Chondrocyte (in vitro differentiated cells): ENCODE measurements around the gene PRKCH. TPM values are rescaled to one million over a fixed set of nuclear protein-coding genes. Genes with fewer than 3 reads are reported as not detected.

ENCODE experiments used
- DNase-seq: peaks from one replicate; pipeline ENCODE4 v3.0.0; 2021; ENCODE audit warnings: mixed read lengths, low spot score
- H3K27ac Mint-ChIP-seq: one replicate; pipeline ENCODE4 v1.8.0; 2021; ENCODE audit warnings: mild to moderate bottlenecking, moderate library complexity, mixed read lengths; ENCODE audit not compliant: unreplicated experiment
- H3K27me3 Mint-ChIP-seq: 2 replicates; pipeline ENCODE4 v1.8.0; 2021; ENCODE audit warnings: low read depth, mixed read lengths
- H3K36me3 Mint-ChIP-seq: 2 replicates; pipeline ENCODE4 v1.8.0; 2021; ENCODE audit warnings: low read depth, mixed read lengths
- H3K4me1 Mint-ChIP-seq: 2 replicates; pipeline ENCODE4 v1.8.0; 2021; ENCODE audit warnings: low read depth, mild to moderate bottlenecking, mixed read lengths
- H3K4me3 Mint-ChIP-seq: one replicate; pipeline ENCODE4 v1.8.0; 2021; ENCODE audit warnings: mild to moderate bottlenecking, moderate library complexity, mixed read lengths; ENCODE audit not compliant: unreplicated experiment
- H3K9me3 Mint-ChIP-seq: 2 replicates; pipeline ENCODE4 v1.8.0; 2021; ENCODE audit warnings: low read depth, mixed read lengths
- total RNA-seq: library from RNA; stranded (reverse); gene quantifications from 3 replicates; pipeline ENCODE4 v1.2.1, GENCODE V29; 2021
- TF ChIP-seq, protein P1 (sequence below): fragments of 200-600 bp; sonication (generic); IDR thresholded peaks from 2 replicates; pipeline ENCODE4 v1.5.0; 2021; ENCODE audit warnings: antibody characterized with exemption, mild to moderate bottlenecking, moderate library complexity

PRKCH gene
- total RNA-seq, 1 donor from 2014 or later: 9.7 TPM

DNA sequence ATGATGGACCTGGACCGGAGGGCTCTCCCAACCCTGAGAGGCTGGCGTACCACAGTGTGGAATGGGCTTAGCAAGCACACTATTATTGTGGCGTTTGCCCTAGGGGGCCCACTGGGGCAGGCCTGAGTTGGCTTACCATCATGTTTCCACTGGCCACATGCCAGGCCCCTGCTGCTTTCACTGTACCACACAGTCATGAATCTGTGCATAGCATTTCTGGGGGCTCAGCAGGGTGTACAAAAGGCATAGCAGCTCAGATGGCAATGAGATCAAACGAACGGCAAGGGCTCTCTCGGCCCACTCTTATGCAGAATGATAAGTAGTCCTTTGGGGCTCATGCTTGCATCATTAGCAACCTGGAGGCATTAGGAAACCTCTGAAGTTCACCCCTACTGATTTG, 236.9 kb downstream of the PRKCH start:
- H3K27me3 Mint-ChIP-seq: no peaks in the 10 kb centered on the region
- peak; percentile 97 for DNase-seq
- no peak overlapping the region for H3K4me3 Mint-ChIP-seq
- TF ChIP-seq, protein P1, sequence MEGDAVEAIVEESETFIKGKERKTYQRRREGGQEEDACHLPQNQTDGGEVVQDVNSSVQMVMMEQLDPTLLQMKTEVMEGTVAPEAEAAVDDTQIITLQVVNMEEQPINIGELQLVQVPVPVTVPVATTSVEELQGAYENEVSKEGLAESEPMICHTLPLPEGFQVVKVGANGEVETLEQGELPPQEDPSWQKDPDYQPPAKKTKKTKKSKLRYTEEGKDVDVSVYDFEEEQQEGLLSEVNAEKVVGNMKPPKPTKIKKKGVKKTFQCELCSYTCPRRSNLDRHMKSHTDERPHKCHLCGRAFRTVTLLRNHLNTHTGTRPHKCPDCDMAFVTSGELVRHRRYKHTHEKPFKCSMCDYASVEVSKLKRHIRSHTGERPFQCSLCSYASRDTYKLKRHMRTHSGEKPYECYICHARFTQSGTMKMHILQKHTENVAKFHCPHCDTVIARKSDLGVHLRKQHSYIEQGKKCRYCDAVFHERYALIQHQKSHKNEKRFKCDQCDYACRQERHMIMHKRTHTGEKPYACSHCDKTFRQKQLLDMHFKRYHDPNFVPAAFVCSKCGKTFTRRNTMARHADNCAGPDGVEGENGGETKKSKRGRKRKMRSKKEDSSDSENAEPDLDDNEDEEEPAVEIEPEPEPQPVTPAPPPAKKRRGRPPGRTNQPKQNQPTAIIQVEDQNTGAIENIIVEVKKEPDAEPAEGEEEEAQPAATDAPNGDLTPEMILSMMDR: no peak
- H3K27ac Mint-ChIP-seq: peak overlapping the region; percentile 75
- peaks cover 92% of the 10 kb centered on the region for H3K4me1 Mint-ChIP-seq
- H3K9me3 Mint-ChIP-seq: peaks cover 8% of the 10 kb centered on the region
- peaks cover 1% of the 10 kb centered on the region for H3K36me3 Mint-ChIP-seq

DNA sequence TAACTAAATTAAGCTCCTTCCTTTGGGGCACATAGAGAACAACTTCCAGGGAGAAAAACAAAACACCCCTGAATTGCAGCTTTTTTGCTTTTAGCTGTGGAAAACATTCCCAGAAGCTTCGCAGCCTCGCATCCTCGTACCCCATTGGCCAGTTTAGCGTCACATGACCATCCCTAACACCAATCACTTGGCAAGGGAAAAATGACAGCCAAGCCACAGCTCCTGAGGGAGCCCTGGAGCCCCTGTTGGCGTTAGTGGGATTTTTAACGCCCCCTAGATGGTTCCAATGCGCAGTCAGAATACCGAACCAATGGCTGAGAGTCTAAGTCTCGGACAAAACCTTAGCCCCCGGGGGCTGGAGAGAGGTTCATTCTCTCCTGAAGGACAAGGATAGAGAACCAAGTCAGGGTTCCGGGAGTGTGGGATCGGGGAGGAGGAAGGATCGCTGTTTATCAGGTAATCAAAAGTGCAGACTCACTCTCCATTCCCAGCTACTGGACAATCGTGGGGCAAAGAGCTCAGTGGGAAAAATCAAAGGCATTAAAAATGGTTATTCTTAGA, 238.3 kb downstream of the PRKCH start:
- no peak for DNase-seq
- Mint-ChIP-seq H3K36me3 (no peaks in the 10 kb centered on the region), H3K9me3 (peaks cover 5% of the 10 kb centered on the region), H3K27me3 (no peaks in the 10 kb centered on the region), H3K4me1 (peaks cover 92% of the 10 kb centered on the region), H3K4me3 (no peak overlapping the region), H3K27ac (peak overlapping the region; percentile 97)
- TF ChIP-seq, protein P1: no peak

DNA sequence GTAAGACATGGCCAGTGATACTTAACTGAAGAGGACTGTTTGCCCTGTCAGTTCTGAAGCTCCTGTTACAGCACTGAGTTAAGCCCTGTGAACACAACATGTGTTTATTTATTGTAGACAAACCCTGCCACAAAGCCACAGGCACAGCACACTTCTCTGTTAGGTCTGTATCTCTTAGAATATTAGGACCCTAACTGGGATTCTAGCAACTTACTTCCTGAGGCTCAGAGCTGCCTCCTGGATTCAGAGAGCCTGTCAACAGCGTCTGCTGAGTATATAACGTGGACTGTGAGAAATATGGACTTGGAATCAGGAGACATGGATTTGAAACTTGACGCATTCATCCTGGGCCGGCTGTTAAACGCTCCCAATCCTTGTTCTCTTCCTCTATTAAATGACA, 238.9 kb downstream of the PRKCH start:
- Mint-ChIP-seq H3K4me3 (no peak overlapping the region), H3K9me3 (peaks cover 5% of the 10 kb centered on the region), H3K4me1 (peaks cover 92% of the 10 kb centered on the region), H3K27me3 (no peaks in the 10 kb centered on the region), H3K36me3 (no peaks in the 10 kb centered on the region), H3K27ac (peak overlapping the region; percentile 97)
- TF ChIP-seq, protein P1: no peak
- no peak for DNase-seq

DNA sequence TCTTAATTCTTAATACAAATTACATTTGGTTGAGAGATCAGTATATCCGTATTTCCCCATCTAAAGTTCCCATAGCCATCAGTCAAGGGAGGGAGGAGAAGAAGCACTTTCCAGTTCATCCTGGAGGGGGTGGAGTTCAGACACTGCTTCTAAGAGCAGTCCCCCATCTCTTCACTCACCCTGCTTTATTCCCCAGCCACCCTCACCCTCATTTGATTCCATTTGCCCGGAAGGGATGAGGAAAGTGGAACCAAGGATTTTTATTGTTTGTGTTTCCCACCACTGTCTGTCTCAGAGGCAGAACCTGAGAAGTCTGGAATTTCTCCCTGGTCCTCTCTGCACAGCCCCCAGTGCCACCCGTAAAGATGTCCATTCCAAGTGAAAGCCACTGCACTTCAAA, 239.7 kb downstream of the PRKCH start:
- Mint-ChIP-seq H3K27me3 (no peaks in the 10 kb centered on the region), H3K4me3 (peak overlapping the region; percentile 18), H3K27ac (peak overlapping the region; percentile 97), H3K4me1 (peaks cover 90% of the 10 kb centered on the region), H3K36me3 (no peaks in the 10 kb centered on the region), H3K9me3 (peaks cover 5% of the 10 kb centered on the region)
- no peak for DNase-seq
- TF ChIP-seq, protein P1: peak; percentile 71

DNA sequence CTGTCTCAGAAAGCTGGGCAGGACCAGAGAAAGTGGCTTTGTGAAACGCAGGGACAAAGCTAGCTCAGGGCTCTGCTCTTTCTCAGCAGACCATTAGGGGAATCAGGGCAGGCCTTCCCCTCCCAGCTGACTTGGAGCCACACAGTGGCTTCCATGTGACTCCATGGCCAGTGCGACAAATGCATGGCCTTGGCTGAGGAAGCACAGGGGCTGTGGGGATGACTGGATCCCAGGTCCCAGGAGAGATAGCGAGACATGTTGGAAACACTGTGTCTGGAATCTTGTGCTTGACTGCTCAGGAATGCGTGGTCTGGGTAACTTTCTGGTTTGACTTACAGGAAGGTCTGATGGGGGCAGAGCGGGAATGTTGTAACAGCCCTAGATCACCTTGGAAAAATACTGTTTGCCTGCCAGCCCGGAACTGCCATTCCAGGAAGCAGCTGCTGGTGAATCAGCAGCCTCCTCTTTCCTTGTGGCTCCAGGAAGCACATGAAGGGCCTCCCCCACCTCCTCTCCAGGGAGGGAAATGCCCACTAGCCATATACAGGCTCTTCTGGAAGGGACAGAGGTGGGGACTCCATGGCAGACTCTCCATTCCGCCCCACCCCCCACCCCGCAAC, 240.4 kb downstream of the PRKCH start:
- no peaks in the 10 kb centered on the region for H3K36me3 Mint-ChIP-seq
- peaks cover 5% of the 10 kb centered on the region for H3K9me3 Mint-ChIP-seq
- peak overlapping the region; percentile 97 for H3K27ac Mint-ChIP-seq
- DNase-seq: no peak
- peak overlapping the region; percentile 18 for H3K4me3 Mint-ChIP-seq
- TF ChIP-seq, protein P1: no peak
- H3K4me1 Mint-ChIP-seq: peaks cover 94% of the 10 kb centered on the region
- no peaks in the 10 kb centered on the region for H3K27me3 Mint-ChIP-seq
